ENCODE data around the gene CDH20.
"Not testable (repeated sequence)": the region's sequence is repeated elsewhere in the genome, so short reads cannot be mapped to it uniquely, and the experiment has no call there.

The CDH20 gene

GRCh38 chr18:61348230-61348629, 15.0 kb downstream of the CDH20 start:
- no peak for DNase-seq

- no peak for DNase-seq
Observed at GRCh38 chr18:61350578-61350977, 17.3 kb downstream of the CDH20 start.

- no peak for DNase-seq
Observed at GRCh38 chr18:61352059-61352458, 18.8 kb downstream of the CDH20 start.

- DNase-seq: no peak
Observed at GRCh38 chr18:61352611-61353010, 19.4 kb downstream of the CDH20 start.

GRCh38 chr18:61360404-61361383, 27.5 kb downstream of the CDH20 start:
- DNase-seq: no peak

GRCh38 chr18:61362511-61362910, 29.3 kb downstream of the CDH20 start:
- DNase-seq: no peak

GRCh38 chr18:61364953-61365352, 31.7 kb downstream of the CDH20 start:
- DNase-seq: no peak

GRCh38 chr18:61368001-61368400, 34.8 kb downstream of the CDH20 start:
- DNase-seq: no peak

GRCh38 chr18:61369671-61370070, 36.4 kb downstream of the CDH20 start:
- not testable (repeated sequence) for DNase-seq

GRCh38 chr18:61371111-61371510, 37.9 kb downstream of the CDH20 start:
- no peak for DNase-seq

GRCh38 chr18:61379827-61380226, 46.6 kb downstream of the CDH20 start:
- no peak for DNase-seq

GRCh38 chr18:61388010-61388409, 54.8 kb downstream of the CDH20 start:
- peak; percentile 16 for DNase-seq

GRCh38 chr18:61394983-61395382, 61.8 kb downstream of the CDH20 start:
- DNase-seq: peak; percentile 2

- no peak for DNase-seq
Observed at GRCh38 chr18:61397222-61397621, 64.0 kb downstream of the CDH20 start.

- peak; percentile 91 for DNase-seq
Observed at GRCh38 chr18:61398961-61399705, 65.9 kb downstream of the CDH20 start.

GRCh38 chr18:61400016-61400635, 66.9 kb downstream of the CDH20 start:
- DNase-seq: peak; percentile 56

GRCh38 chr18:61400716-61401115, 67.5 kb downstream of the CDH20 start:
- peak; percentile 88 for DNase-seq

GRCh38 chr18:61402726-61403125, 69.5 kb downstream of the CDH20 start:
- no peak for DNase-seq

GRCh38 chr18:61413396-61413795, 80.2 kb downstream of the CDH20 start:
- DNase-seq: no peak

- no peak for DNase-seq
Observed at GRCh38 chr18:61414086-61414485, 80.9 kb downstream of the CDH20 start.

- no peak for DNase-seq
Observed at GRCh38 chr18:61419763-61420162, 86.5 kb downstream of the CDH20 start.

GRCh38 chr18:61420218-61420885, 87.1 kb downstream of the CDH20 start:
- no peak for DNase-seq
